Glutamatergic neuron (in vitro differentiated cells): ENCODE data around the gene CYP2W1. TPM values are rescaled to one million over a fixed set of nuclear protein-coding genes. Genes with fewer than 3 reads are reported as not detected.

Experiments
- DNase-seq: peaks from one replicate; pipeline ENCODE4 v3.0.0; 2022
- H3K27ac Mint-ChIP-seq: one replicate; pipeline ENCODE4 v1.8.0; 2020; ENCODE audit warnings: mild to moderate bottlenecking, mixed read lengths, inconsistent platforms; ENCODE audit not compliant: unreplicated experiment
- H3K27me3 Mint-ChIP-seq: one replicate; pipeline ENCODE4 v1.8.0; 2020; ENCODE audit warnings: mild to moderate bottlenecking, moderate library complexity, mixed read lengths, inconsistent platforms; ENCODE audit not compliant: unreplicated experiment
- H3K36me3 Mint-ChIP-seq: one replicate; pipeline ENCODE4 v1.8.0; 2020; ENCODE audit warnings: mild to moderate bottlenecking, mixed read lengths, inconsistent platforms; ENCODE audit not compliant: unreplicated experiment
- H3K4me1 Mint-ChIP-seq: one replicate; pipeline ENCODE4 v1.8.0; 2020; ENCODE audit warnings: mild to moderate bottlenecking, low read depth, mixed read lengths, inconsistent platforms; ENCODE audit not compliant: unreplicated experiment
- H3K4me3 Mint-ChIP-seq: one replicate; pipeline ENCODE4 v1.8.0; 2020; ENCODE audit warnings: mild to moderate bottlenecking, mixed read lengths, inconsistent platforms; ENCODE audit not compliant: unreplicated experiment
- H3K9me3 Mint-ChIP-seq: one replicate; pipeline ENCODE4 v1.8.0; 2020; ENCODE audit warnings: mild to moderate bottlenecking, moderate library complexity, mixed read lengths, inconsistent platforms; ENCODE audit not compliant: unreplicated experiment
- total RNA-seq: library from RNA; stranded (reverse); fragmentation: NEBNext Ultra II Directional; extraction: Animal tissue kit (Norgen Biotek cat#: 25700); gene quantifications from one replicate; pipeline ENCODE4 v1.2.1, GENCODE V29; 2021; ENCODE audit not compliant: unreplicated experiment
- TF ChIP-seq, protein P1 (sequence below): fragments of 200-600 bp; sonication (generic); IDR thresholded peaks from one replicate; pipeline ENCODE4 v1.5.0; 2021; ENCODE audit not compliant: partially characterized antibody, unreplicated experiment

CYP2W1 gene
- total RNA-seq, 1 donor from 2014 or later, result 1.3 TPM

GRCh38 chr7:1020849-1021251 is 37.9 kb downstream of the CYP2W1 start:
- peaks cover 18% of the 10 kb centered on the region for H3K4me1 Mint-ChIP-seq
- H3K36me3 Mint-ChIP-seq, result peaks cover 5% of the 10 kb centered on the region
- peaks cover 11% of the 10 kb centered on the region for H3K9me3 Mint-ChIP-seq
- no peak overlapping the region for H3K4me3 Mint-ChIP-seq
- no peak for DNase-seq
- H3K27ac Mint-ChIP-seq, result no peak overlapping the region
- TF ChIP-seq, protein P1, sequence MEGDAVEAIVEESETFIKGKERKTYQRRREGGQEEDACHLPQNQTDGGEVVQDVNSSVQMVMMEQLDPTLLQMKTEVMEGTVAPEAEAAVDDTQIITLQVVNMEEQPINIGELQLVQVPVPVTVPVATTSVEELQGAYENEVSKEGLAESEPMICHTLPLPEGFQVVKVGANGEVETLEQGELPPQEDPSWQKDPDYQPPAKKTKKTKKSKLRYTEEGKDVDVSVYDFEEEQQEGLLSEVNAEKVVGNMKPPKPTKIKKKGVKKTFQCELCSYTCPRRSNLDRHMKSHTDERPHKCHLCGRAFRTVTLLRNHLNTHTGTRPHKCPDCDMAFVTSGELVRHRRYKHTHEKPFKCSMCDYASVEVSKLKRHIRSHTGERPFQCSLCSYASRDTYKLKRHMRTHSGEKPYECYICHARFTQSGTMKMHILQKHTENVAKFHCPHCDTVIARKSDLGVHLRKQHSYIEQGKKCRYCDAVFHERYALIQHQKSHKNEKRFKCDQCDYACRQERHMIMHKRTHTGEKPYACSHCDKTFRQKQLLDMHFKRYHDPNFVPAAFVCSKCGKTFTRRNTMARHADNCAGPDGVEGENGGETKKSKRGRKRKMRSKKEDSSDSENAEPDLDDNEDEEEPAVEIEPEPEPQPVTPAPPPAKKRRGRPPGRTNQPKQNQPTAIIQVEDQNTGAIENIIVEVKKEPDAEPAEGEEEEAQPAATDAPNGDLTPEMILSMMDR, result no peak
- peaks cover 11% of the 10 kb centered on the region for H3K27me3 Mint-ChIP-seq

DNA sequence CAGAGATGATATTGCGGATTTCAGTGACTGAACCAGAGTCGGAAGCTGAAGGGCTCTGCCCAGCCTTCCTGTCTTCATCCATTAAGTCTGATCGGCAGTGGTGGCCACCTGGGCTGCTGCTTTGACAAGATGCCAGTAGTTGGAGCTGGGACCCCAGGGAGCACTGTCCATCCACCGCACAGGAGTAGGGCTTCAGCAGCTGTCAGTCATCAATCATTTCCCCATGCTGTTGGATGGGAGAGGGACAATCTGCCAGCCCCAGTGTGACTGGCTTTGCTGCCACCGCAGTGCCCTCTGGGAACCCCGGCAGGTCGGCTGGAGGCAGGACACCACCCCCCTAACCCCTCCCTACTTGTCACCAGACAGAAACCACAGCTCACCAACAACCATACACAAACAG is 38.4 kb downstream of the CYP2W1 start:
- Mint-ChIP-seq H3K27ac (peak overlapping the region; percentile 48), H3K4me3 (no peak overlapping the region), H3K9me3 (peaks cover 12% of the 10 kb centered on the region), H3K27me3 (peaks cover 11% of the 10 kb centered on the region), H3K36me3 (peaks cover 5% of the 10 kb centered on the region), H3K4me1 (peaks cover 22% of the 10 kb centered on the region)
- TF ChIP-seq, protein P1, result no peak
- no peak for DNase-seq

- Mint-ChIP-seq H3K9me3 (peaks cover 17% of the 10 kb centered on the region), H3K4me1 (peaks cover 27% of the 10 kb centered on the region), H3K27me3 (peaks cover 12% of the 10 kb centered on the region), H3K4me3 (no peak overlapping the region), H3K36me3 (peaks cover 5% of the 10 kb centered on the region), H3K27ac (no peak overlapping the region)
- no peak for DNase-seq
- TF ChIP-seq, protein P1, result no peak
Observed at GRCh38 chr7:1021931-1022330, 39.0 kb downstream of the CYP2W1 start.

- H3K36me3 Mint-ChIP-seq, result peaks cover 5% of the 10 kb centered on the region
- no peak overlapping the region for H3K27ac Mint-ChIP-seq
- TF ChIP-seq, protein P1, result no peak
- DNase-seq, result no peak
- no peak overlapping the region for H3K4me3 Mint-ChIP-seq
- H3K4me1 Mint-ChIP-seq, result peaks cover 28% of the 10 kb centered on the region
- H3K27me3 Mint-ChIP-seq, result peaks cover 14% of the 10 kb centered on the region
- H3K9me3 Mint-ChIP-seq, result peaks cover 18% of the 10 kb centered on the region
Observed at GRCh38 chr7:1022356-1022755, 39.4 kb downstream of the CYP2W1 start.

DNA sequence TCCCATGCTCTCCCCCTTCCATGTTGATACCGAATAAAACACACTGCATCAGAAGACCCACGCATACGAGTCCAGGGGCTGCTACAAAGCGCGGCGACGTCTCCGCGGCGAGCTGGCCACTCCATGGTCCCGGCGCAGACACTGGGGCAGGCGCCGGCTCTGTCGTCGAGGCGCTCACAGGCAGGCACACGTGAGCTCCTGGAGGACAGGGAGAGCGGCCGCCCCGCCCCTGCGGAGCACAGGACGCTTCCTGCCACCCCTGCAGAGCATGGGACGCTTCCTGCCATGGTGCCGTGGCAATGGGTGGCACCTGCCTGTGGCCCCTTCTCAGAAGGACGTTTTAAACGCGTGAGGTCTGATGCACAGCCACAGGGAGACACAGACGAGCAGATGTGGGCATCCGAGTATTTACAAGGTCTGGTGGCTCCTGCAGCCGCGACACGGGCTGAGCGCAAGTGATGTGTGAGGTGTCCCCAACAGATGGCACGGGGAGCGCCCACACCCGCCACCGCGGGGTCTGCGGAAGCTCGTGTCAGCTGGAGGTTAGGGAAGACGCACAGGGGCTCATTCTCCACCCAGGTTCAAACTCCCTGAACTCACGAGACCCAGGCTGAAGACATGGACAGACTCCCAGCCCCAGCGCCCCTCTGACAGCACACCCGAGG is 40.0 kb downstream of the CYP2W1 start:
- TF ChIP-seq, protein P1, result no peak

More for the DNA sequence above, 40.0 kb downstream of the CYP2W1 start:
- Mint-ChIP-seq H3K27ac (no peak overlapping the region), H3K4me3 (no peak overlapping the region), H3K36me3 (peaks cover 5% of the 10 kb centered on the region), H3K9me3 (peaks cover 15% of the 10 kb centered on the region), H3K4me1 (peaks cover 29% of the 10 kb centered on the region), H3K27me3 (peaks cover 13% of the 10 kb centered on the region)
- no peak for DNase-seq
